GM12873 (cell line): Measurements from ENCODE around the gene YOD1.
A peak's percentile ranks its signal among the peaks of the same experiment; 100 is the strongest.

Experiments
- CTCF ChIP-seq: IDR thresholded peaks from 2 replicates; pipeline ENCODE4 v1.5.1; 2012; ENCODE audit warnings: low read depth, mild to moderate bottlenecking, moderate library complexity, low read length, control low read depth; ENCODE audit not compliant: insufficient read depth; ENCODE audit errors: missing control alignments

Gene YOD1

GRCh38 chr1:207055386-207056001 lies 4.5 kb upstream of the YOD1 start:
- TF ChIP-seq CTCF, result no peak

GRCh38 chr1:207054491-207054890 lies 3.5 kb upstream of the YOD1 start:
- TF ChIP-seq CTCF, result no peak

- peak; percentile 8 for TF ChIP-seq CTCF
These were observed 2.1 kb upstream of the YOD1 start, which contains the start of gene PFKFB2 for GRCh38 chr1:207052911-207053769. TSS of gene PFKFB2 (plus strand) at chr1:207053275. CDS start at chr1:207054718, 1,443 bp downstream.

- TF ChIP-seq CTCF, result no peak
These were observed 373 bp downstream of the YOD1 start for GRCh38 chr1:207050480-207051190.

- peak; percentile 73 for TF ChIP-seq CTCF
These were observed 1.0 kb downstream of the YOD1 start for GRCh38 chr1:207049974-207050391.

- TF ChIP-seq CTCF, result no peak
These were observed 1.5 kb downstream of the YOD1 start for GRCh38 chr1:207049514-207049913.

- no peak for TF ChIP-seq CTCF
These were observed 2.0 kb downstream of the YOD1 start for GRCh38 chr1:207049054-207049453.
